Myocyte (in vitro differentiated cells): Measurements from ENCODE around the gene PTGIR. TPM values are rescaled to one million over a fixed set of nuclear protein-coding genes. Genes with fewer than 3 reads are reported as not detected.

Source experiments
- DNase-seq: peaks from one replicate; pipeline ENCODE4 v3.0.0-alpha.2; 2012; ENCODE audit warnings: low read depth
- polyA plus RNA-seq: library from polyadenylated mRNA; unstranded; fragments of >200 nt; gene quantifications from one replicate; pipeline ENCODE4 v1.2.1, GENCODE V29; 2012; ENCODE audit warnings: missing spikeins
- total RNA-seq: library from RNA; depleted of rRNA; stranded (reverse); fragments of >200 nt; gene quantifications from 2 replicates; pipeline ENCODE4 v1.2.3, GENCODE V29; 2014

PTGIR gene, protein sequence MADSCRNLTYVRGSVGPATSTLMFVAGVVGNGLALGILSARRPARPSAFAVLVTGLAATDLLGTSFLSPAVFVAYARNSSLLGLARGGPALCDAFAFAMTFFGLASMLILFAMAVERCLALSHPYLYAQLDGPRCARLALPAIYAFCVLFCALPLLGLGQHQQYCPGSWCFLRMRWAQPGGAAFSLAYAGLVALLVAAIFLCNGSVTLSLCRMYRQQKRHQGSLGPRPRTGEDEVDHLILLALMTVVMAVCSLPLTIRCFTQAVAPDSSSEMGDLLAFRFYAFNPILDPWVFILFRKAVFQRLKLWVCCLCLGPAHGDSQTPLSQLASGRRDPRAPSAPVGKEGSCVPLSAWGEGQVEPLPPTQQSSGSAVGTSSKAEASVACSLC
- 0.24 TPM in 1 of 2 replicates, not detected in the other for total RNA-seq
- polyA plus RNA-seq, result 0.09 TPM

DNA sequence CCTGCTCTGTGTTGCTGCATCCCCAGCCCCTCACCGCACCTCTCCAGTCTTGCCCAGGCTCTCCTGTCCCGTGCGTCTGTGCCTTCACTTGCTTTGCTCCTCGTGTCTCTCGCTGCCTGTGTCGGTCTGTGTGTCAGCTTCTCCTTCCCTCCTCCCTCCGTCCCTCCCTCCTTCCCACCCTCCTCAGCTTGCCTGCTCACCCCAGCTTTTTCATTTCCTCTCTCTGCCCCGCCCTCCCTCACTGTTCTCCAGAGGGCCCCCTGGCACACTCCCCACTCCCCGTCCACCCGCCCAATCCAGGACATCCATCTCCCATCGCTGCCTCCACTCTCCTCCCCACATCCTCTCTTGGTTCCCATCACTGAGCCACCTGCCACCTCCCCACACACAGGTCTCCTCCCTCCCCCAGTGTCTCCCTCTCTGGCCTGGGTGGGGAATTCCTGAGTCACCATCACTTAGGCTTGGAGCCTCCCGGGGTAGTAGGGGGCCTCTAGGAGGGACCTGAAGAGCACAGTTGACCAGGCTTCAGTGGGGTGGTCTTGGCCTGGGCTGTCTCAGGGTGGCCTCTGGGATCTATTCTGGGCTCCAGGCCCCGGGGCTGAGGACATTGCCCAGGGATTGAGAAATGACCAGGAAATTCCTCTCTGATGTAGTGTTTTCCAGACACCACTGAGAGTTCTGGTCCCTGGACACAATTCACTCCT lies at the start of gene PTGIR:
Gene PTGIR, minus strand, starts transcription at position 132 of the 704 bp plus-strand sequence. CDS start 864 bp downstream, outside the sequence.
- no peak for DNase-seq

DNA sequence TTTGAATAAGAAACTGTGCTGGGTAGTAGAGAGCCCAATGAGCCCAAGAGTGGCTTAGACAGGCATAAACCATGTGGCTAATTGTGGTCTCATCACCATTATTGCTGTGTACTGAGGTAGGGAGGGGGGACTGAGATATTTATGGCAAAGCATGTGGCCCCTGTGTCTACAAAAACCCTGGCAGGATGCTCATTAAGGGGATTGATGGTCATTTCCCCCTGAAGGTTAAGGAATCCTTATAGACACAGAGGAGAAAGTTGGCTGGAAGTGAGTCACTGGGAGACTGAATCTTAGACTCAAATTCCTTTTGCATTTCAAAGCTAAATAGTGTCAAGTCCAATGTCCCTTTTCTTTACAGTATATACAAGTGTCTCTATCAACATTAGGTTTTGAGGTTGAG lies 45.9 kb upstream of the PTGIR start:
- no peak for DNase-seq

DNA sequence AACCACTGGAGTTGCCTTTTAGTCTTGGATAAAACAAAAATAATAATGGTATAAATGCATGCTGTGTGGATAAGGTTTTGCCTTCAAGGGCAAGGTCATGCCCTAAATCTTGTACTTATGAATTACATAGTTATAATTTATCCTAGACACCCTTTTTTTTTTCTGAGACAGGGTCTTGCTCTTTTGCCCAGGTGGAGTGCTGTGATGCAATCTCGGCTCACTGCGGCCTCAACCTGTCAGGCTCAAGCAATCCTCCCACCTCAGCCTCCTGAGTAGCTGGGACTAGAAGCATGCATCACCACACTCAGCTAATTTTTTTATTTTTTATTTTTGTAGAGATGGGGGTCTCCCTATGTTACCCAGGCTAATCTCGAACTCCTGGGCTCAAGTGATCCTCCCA lies 43.8 kb upstream of the PTGIR start:
- no peak for DNase-seq

DNA sequence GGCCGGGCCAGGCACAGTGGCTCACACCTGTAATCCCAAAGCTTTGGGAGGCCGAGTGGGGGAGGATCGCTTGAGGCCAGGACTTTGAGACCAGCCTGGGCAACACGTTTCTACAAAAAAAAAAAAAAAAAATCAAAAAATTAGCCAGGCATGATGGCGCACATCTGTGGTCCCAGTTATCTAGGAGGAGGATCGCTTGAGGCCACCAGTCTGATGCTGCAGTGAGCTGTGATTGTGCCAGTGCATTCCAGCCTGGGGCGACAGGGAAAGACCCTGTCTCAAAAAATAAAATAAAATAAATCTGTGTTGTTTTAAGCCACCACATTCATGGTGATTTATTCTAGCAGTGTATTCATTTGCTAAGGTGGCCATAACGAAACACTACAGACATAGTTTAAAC lies 40.2 kb upstream of the PTGIR start:
- no peak for DNase-seq

DNA sequence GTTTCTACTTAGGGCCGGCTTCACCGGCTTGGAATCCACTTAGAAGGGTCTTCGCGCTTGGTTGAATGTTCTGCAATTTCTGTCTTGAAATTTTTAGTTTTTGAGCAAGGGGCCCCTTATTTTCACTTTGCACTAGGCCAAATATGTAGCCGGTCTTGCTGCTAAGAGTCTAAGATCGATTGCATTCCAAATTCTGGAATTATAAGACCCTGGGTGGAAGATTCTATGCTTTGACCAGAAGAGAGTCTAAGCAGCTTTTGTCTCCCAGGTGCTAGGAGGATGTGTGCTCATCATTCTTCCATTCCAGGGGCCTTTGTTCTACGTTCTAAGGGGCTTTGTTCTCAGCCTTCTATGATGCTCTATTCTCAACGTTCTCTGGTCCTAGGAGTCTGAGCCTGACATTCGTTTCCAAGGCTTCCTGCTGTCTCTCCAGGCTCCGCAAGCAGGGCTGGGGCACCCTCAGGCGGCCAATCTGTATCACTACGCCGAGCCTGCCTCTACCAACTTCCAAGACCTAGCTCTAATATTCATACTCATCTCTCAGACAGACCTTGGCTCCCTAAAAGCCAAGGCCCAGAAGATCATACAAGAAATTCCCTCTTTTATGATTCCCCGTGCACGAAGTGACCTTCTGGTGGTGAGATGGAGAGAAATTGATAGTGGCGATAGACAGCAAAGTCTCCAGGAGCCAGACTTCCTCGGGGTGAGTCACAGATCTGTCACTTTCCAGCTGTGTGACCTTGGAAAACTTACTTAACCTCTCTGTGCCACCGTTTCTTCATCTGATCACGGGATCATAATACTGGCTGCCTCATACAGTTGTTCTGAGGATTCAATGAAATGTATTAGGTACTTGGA lies 37.1 kb upstream of the PTGIR start:
- DNase-seq, result peak; percentile 86

DNA sequence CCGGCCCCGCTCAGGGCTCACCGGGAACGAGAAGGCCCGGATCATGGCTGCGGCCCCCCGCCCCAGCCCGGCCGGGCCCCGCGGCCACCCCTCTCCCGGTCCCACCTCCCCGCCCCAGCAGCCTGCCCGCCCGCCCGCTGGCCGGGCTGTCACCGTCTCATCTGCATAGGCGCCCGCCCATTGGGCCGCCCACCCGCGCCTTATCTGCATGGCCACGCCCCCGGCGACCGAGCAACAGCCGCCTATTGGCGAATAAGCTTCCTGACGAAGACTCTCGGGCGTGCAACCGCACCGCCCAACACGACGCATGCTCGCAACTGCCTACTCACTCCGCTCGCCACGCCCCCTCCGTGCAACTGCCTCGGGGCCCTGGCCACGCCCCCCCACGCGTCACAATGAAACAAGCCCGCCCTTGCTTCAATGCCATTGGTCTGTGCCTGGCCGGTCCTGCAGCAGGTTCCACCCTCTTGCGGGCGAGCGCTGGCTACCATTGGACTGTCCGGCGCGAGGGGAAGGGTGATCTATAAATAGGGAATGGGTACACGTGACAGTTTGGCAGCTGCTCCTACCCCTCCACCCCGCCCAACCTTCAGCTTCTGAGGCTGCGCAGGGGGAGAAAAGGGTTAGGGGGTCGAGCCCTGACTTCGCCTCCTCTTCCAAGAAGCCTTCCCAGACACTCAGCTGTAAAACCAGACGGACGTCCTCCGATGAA lies 36.3 kb upstream of the PTGIR start, which contains the start of gene DACT3:
Gene DACT3, minus strand, starts transcription at position 163 of the 712 bp plus-strand sequence. Its CDS starts 118 bp downstream, at position 45.
- peak; percentile 100 for DNase-seq

DNA sequence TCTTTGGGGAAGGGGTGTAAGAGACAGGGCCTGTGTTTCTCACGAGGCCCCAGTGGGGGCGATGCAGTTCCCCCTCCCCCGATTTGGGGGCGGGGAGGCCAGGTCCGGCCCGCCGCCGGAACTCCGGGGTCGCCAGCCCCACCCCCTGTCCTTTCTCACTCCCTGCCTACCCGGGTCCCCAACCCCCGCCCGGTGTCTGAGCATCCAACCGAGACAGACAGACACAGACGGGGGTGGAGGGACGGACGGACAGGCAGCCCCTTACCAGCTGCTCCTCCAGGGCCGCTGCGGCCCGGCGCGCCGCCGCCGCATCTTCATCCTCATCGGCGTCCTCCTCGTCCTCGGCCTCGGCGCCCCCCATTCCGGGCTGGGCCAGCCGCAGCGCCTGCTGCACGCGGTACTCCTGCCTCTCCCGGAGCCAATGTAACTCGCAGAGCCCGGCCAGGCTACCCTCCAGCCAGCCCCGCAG lies 35.7 kb upstream of the PTGIR start:
- no peak for DNase-seq

DNA sequence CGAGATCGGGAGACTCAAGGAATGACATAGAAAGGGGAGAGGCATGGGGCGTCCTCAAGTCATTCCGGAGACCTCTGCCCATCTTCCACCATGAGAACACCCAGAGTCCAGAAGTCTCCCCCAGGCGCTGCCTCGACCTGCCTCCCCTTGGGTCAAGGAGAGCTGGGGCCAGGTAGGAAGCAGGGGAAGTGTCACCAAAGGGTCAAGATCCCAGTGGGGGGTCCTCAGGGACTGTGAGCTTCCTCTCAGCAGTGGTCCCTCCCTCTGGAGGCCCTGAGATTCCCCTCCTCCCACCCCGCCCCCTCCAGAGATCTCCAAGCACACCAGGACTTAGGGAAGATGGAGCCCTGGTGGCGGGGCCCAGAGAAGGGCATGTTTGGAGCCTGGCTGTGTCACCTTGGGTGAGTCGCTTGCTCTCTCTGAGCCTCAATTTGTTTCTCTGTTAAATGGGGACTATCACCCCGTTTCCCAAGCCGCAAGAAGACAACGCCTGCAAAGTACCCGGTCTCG lies 35.2 kb upstream of the PTGIR start:
- peak; percentile 1 for DNase-seq

DNA sequence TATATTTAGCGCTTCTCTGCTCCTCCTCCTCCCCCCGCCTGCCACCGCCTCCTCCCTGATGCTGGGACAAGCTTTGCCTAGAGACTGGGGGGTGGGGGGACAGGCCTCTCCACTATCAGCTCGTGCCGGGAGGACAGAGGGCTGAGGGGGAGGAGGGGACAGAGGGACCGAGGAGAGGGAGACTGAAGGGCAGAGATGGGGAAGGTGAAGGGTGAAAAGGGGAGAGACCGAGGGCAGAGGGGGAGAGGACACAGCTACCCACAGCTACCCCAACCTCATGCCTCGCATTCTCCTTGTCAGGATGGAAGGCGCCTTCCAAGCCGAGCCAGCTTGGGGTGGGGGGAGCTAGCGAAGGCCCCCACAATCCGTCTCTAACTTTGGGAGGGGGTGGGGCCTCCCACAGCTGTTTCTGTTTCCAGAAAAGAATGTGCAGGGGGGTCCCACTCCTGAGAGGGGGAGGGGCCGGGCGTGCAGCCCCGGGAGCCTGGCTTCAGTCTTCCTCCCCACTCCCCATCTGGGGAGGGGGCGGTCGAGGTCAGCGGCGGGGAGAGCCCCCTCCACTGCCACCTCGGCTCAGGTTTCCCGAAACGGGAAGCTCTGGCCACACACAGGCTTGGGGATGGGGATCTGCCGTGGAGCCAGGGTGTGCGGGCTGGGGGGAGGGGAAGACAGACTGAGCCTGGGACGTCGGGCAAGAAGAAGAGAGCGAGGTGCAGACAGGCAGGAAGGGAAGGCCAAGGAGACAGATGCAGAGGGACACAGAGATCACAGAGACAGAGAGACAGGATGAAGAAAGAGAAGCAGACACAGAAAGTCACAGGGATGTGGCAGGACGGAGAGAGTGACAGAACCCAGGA lies 34.5 kb upstream of the PTGIR start:
- DNase-seq, result peak; percentile 12

DNA sequence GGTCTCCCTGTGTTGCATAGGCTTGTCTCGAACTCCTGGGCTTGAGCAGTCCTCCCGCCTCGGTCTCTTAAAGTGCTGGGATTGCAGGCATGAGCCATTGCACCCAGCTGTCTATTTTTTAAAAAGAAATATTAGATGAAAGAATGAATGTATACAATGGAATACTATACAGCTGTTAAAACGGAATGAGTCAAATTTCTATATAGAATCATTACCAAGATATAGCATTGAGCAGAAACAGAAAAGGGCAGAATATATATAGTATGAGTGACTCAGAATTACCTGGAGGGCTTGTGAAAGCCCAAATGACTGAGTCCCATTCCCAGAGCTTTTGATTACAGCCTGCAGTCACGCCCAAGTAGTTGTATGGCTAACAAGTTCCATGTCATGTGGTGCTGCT lies 31.7 kb upstream of the PTGIR start:
- DNase-seq, result no peak

DNA sequence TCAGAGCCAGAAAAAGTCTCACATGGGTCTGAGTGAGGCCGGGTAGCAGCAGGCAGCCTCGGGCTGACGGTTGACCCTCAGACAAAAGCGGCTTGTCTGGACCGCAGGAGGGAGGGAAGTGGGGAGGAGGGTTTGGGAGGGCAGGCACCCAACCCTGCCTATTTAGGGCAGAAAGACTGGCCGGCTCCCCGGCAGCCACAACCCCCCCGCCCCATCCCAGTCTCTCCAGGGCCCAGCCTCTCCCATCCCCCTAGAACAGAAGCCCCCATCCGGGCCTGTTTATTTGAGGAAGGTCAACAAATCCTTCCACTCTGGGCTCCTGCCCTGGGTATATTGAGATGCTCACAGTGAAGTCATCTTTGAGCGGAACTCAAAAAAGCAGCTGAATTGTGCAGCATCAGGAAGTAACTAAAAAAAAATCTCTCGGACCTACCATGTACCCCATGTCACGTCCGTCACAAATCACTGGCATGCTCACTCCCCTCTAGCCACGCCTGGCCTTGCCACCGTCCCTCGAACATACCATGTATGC lies 29.8 kb upstream of the PTGIR start:
- DNase-seq, result no peak

DNA sequence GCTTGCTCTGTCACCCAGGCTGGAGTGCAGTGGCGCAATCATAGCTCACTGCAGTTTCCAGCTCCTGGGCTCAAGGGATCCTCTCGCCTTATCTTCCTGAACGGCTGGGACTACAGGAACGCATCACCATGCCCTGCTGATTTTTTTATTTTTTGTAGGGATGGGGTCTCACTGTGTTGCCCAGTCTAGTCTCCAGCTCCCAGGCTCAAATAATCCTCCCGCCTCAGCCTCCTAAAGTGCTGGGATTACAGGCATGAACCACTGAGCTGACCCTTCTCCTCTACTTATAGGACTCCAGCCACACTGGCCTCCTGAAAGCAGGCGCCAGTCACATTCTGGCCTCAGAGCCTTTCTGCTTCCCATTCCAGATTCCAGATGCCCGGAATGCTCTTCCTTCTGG lies 25.6 kb upstream of the PTGIR start:
- DNase-seq, result no peak

DNA sequence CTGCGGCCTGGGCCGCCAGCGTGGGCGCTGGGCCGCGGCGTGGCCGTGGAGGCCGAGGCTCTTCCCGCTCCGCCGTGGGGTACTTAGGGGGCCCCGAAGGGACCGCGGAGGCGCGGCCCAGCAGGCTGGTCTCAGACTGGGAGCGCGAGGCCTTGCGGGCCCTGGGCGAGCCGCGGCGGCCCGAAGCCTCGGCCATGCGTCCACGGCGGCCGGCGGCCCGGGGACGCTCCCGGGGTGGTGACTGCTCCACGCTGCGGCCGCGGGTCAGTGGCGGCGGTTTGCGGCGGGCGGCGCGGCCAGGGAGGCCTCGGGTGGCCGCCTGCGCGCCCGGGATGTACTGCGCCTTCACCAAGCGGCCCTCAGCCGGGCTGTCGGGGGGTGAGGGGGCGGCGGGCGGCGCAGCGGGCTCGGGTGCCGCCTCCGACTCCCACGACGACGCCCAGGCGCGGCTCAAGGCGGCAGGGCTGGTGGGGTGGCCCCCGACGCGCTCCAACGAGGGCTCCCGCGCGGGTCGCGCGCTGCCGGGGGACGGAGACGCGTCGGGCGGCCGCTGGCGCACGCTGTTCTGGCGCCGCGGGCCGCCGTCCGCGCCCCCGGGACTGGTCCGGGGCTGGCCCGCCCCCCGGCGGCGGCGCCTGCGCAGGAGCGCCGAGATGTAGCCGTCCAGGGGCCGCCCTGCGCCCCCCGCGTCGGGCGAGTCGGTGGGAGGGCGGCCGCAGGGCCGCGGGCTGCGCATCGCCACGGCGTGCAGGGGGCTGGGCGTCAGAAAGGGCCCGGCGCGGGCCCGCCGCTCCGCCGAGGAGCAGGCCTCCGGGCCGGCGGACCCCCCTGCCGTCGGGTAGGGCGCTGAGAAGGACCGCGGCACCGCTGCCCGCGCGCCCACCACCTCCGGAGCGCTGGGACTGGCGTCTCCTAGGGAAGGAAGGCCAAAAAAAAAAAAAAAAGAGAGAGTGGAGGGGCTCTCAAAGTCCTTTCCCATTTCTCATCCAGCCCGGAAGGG lies 24.4 kb upstream of the PTGIR start:
- DNase-seq, result no peak

DNA sequence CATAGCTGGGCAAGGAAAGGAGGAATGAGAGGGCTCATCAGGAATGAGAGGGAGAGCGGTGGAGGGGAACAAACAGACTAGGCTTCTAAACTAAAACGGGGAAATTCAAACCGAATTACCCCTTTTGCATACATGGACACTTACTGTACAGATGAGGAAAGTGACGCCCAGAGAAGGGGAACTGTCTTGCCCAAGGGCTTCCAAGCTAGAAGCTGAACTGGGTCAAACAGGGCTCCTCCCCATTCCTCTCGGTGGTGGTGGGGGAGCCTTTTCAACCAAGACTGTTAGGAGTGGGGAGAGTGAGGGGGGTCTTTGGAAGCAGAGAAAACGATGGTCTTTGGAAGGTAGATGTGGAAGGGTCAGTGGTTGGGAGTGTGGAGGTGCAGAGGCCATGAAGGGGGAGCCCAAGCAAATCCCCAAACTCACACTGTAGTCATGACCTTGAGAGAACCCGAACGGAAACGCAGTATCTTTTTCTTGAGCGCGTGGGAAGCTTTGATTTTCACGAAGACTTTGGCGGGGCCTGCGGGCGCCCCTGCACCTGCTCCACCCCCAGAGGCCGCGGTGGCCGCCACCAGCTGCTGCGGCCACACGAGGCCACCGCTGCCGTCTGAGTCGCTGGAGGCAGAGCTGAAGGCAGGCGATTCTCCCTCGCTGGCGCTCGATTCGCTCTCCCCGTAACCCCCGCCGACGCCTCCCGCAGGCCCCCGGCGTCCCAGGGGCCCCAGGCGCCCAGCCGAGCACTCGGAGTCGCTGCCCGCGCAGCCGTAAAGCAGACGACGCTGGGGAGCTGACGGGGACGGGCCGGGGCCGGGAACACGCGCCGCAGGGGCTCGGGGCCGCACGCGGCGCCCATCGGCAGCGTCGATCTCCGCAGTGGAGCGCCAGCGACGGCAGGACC lies 23.4 kb upstream of the PTGIR start:
- DNase-seq, result no peak

DNA sequence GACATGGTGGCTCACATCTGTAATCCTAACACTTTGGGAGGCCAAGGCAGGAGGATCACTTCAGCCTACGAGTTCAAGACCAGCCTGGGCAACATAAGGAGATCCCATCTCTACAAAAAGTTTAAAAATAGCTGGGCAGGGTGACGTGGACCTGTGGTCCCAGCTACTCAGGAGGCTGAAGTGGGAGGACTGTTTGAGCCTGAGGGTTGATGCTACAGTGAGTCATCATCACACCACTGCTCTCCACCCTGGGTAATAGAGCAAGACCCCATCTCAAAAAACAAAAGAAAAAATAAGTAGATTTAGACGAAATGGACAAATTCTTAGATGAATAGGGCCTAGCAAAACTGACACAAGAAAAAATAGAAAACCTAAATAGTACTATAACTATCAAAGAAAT lies 21.5 kb upstream of the PTGIR start:
- DNase-seq, result no peak

DNA sequence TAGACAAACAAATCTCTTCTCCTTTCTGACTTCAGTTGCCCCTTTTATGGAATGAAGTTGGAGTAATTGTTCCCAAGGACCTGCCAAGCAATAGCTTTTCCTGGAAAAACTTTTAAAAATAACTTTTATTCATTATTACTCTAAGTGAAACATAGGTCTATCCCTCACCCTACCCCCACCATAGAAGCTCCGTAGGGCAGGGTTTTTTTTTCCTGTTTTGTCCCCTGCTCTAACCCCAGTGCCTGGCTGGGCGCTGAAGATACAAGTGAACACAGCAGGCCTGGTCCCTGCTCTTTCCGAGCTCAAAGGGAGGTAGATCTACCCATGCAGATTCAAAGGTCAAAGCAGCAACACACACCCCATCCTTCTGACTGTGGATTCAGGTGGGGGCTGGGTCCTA lies 19.8 kb upstream of the PTGIR start:
- no peak for DNase-seq

DNA sequence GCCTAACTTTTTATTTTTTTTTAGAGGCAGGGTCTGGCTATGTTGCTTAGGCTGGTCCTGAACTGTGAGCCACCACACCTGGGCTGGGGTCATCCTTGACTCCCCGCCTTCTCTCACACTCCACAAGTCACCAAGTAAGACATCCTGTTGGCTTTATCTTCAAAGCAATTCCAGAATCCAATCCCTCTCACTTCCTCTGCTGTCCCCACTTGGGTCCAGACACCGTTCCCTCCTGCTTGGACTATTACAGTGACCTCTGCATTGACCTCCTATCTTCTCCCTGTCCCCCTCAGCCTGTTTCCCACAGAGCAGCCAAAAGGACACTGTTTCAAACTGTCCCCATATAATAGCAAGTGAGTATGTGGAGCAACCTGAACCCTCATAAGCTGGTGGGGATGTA lies 15.8 kb upstream of the PTGIR start:
- DNase-seq, result no peak
